Mammary epithelial cell (primary cell): ENCODE data around the gene ISCU.

ENCODE experiments used
- CTCF ChIP-seq, 2 donors: IDR thresholded peaks in 1 of 2; conservative IDR thresholded peaks in 1 of 2; 2 replicates each; pipeline ENCODE4 v1.5.1; 2011 to 2012; ENCODE audit warnings: inconsistent platforms in 2 of 2, low read length in 2 of 2, mild to moderate bottlenecking in 2 of 2, control low read depth in 1 of 2, low read depth in 1 of 2; ENCODE audit not compliant: insufficient read depth in 1 of 2; ENCODE audit errors: extremely low read depth in 1 of 2
- EZH2 ChIP-seq: IDR thresholded peaks from 2 replicates; pipeline ENCODE4 v1.6.1; 2012; ENCODE audit warnings: low read length, inconsistent platforms, borderline replicate concordance

GRCh38 chr12:108610336-108610815, 48.0 kb downstream of the ISCU start:
- TF ChIP-seq CTCF (conservative IDR thresholded peaks at IDR 0.05 in 1 of 2, IDR thresholded peaks at IDR 0.05 in 1 of 2; ENCODE audit: extremely low read depth in 1 of 2, insufficient read depth in 1 of 2, low read depth in 1 of 2, low read length in 2 of 2) (no peak), EZH2 (no peak)
